Hindlimb muscle (tissue), 1 donor: ENCODE data around the gene FBLIM1. TPM values are rescaled to one million over a fixed set of nuclear protein-coding genes. Genes with fewer than 3 reads are reported as not detected.

Experiments used
- DNase-seq: peaks from one replicate; pipeline ENCODE4 v3.0.0-alpha.2; 2013
- polyA plus RNA-seq: library from polyadenylated mRNA; unstranded; fragments of 120-200 nt; gene quantifications from one replicate; pipeline ENCODE4 v1.2.1, GENCODE V29; 2013; ENCODE audit not compliant: insufficient read length

Gene FBLIM1
- polyA plus RNA-seq, result 30.5 TPM

DNA sequence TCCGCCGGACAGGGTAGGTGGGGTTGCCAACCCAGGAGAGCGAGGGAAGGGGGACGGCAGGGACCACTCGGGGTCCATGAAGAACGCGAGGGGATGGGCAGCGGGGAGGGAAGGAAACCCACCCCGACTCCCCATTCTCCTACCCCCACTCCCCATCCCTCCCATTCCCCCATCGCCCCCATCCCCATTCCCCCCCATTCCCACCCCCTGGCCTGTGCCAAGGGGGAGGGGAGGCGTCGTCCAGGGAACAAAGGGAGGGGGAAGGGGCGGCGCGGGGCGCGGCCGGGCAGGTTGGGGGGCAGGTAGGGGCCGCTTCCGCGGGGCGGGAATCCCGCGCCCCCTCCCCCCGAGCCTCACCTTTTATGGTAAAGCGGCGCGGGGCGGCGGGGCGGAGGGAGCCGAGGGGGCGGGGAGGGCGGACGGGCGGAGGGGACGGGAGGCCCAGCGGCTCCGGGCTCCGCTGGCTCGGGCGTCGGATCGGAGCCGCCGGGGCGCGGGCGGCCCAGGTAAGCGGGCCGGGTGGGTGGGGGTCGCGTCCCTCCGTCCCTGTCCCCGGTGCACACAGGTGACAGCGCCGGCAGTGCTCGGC lies at the start of gene FBLIM1:
Gene FBLIM1 (plus strand): TSS at position 453 of the 589 bp plus-strand sequence. CDS start 6,189 bp downstream, outside the sequence.
- no peak for DNase-seq

GRCh38 chr1:15709226-15709625 lies 49.4 kb upstream of the FBLIM1 start:
- no peak for DNase-seq

- no peak for DNase-seq
Observed at GRCh38 chr1:15712168-15712567, 46.4 kb upstream of the FBLIM1 start.

DNA sequence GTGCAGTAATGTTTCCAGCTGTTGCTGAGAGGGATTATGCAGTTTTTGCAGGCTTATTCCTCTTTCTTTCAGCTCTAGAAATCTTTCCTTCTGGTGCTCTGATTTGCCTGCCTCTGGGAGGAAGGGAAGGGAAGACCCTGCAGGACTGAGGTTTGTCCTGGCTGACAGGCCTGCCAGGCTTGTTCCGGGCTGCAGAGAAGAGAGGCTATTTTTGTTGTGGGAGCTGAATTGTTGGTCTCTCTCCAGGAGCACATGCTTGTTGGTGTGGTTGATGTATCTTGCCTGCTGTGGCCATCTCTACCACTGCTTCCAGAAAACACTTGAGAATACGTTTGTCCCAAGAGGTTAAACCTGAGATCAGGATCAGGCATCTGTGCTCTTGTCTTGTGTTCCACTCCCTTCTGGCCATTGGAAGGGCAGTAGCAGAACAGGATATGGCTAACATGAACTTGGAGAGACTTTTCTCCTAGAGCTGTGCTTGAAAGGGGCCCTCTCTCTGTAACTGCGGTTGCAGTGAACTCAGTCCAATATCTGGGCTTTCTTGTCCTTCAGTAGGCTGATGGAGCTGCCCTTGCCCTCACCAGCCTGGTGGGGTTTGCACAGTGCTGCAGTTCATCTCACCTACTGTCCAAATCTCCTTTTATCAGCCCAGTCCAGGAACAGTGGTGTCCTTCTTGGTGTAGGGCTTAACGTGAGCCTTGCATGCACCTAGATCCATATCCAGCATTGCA lies 44.0 kb upstream of the FBLIM1 start:
- no peak for DNase-seq

GRCh38 chr1:15717418-15718125 lies 41.0 kb upstream of the FBLIM1 start:
- DNase-seq, result no peak

GRCh38 chr1:15718199-15718601 lies 40.4 kb upstream of the FBLIM1 start:
- DNase-seq, result no peak

GRCh38 chr1:15719381-15720120 lies 39.0 kb upstream of the FBLIM1 start:
- no peak for DNase-seq

DNA sequence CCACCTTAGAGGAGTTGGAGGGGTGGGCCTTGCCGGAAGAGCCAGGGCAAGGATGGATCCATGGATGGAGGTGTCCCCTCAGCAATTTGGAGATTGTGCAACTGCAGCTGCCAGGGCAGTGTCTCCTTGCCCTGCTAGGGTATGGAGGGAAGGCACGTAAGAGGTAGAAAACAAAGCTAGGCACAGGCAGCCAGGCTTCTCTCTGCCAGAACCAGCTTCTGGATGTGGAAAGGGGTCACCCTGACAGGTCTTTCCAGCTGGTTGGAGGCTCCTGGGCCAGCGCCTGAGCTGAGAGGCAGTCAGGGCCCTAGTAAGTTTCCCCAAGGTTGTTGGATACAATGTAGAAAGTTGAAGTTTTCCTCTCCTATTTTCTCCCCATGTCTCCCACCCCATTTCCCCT lies 37.7 kb upstream of the FBLIM1 start:
- no peak for DNase-seq

- DNase-seq, result no peak
Observed at GRCh38 chr1:15722411-15722810, 36.2 kb upstream of the FBLIM1 start.

GRCh38 chr1:15722836-15723532 lies 35.6 kb upstream of the FBLIM1 start:
- no peak for DNase-seq

- DNase-seq, result no peak
Observed at GRCh38 chr1:15723631-15724246, 34.9 kb upstream of the FBLIM1 start.

- no peak for DNase-seq
Observed at GRCh38 chr1:15724949-15725880, 33.4 kb upstream of the FBLIM1 start.

DNA sequence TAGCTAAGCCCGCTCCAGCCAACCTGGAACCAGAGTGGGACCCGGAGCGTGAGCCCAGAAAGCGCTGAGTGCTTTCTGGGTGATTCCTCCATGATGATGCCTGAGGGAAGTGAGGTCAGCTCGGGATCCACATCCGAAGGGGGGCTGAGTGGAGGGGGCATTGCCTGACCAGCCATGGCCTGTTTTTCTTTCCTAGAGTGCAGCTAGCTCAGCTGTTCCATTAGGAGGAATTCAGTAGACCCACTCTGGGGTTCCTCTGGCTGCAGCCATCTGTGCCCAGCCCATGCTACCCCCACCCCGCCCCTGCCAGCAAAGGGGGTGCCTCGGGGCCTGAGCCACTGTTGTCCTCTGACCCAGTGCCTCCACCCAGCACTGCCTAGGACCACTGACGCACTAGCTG lies 32.1 kb upstream of the FBLIM1 start:
- no peak for DNase-seq

- no peak for DNase-seq
Observed at GRCh38 chr1:15727021-15727420, 31.6 kb upstream of the FBLIM1 start.

DNA sequence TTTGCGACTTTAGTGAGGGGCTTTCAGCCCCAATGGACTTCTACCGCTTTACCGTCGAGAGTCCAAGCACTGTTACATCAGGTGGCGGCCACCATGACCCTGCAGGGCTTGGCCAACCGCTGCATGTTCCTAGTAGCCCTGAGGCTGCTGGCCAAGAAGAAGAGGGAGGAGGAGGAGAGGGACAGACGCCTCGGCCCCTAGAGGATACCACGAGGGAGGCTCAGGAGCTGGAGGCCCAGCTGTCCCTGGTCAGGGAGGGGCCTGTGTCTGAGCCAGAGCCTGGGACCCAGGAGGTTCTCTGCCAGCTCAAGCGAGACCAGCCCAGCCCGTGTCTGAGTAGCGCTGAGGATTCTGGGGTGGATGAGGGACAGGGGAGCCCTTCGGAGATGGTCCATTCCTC lies 31.2 kb upstream of the FBLIM1 start:
- DNase-seq, result no peak

- DNase-seq, result no peak
Observed at GRCh38 chr1:15727866-15728534, 30.6 kb upstream of the FBLIM1 start.

- DNase-seq, result no peak
Observed at GRCh38 chr1:15728937-15729657, 29.5 kb upstream of the FBLIM1 start.

DNA sequence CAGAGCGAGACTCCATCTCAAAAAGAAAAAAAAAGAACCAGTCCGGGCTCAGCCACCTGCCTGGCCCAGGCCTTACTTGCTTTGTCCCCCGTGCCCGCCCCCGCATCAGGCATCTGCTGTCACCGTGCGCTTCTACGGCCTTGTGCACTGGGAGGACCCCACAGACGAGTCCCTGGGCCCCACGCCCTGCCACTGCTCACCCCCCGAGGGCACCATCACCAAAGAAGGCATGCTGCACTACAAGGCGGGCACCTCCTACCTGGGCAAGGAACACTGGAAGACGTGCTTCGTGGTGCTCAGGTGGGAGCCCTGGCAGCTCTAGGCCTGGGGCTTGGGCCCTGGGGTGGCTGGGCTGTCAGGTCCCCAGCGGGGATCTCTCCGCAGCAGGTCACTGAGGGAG lies 28.2 kb upstream of the FBLIM1 start:
- no peak for DNase-seq

DNA sequence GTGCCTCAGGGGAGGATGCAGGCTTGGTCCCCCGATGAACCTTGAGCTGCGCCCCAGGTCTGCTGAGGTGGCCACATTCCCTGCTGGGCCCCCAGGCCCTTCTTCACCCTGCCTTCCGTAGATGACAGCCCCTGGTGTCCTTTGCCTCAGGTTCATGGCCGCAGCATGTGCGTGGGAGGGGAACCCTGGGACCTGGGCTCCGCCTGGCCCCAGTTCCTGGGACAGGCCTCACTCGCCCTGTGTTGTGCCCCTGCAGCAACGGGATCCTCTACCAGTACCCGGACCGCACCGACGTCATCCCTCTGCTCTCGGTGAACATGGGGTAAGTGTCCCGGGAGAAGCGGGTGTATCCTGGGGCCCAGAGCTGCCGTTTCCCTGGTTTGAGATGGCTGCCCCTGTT lies 27.7 kb upstream of the FBLIM1 start:
- no peak for DNase-seq
